Aorta (tissue), 5 donors: Measurements from ENCODE around the gene IL1RAP. TPM values are rescaled to one million over a fixed set of nuclear protein-coding genes. Genes with fewer than 3 reads are reported as not detected.

Experiments used
- ATAC-seq: fragments of 200-7000 bp; cut with Tn5 transposase; one replicate; pipeline ENCODE4 v1.9.1; 2022; ENCODE audit warnings: moderate library complexity; ENCODE audit not compliant: low FRiP score
- DNase-seq, 2 donors: peaks; one replicate each; pipeline ENCODE4 v3.0.0-alpha.2; 2020
- H3K27ac ChIP-seq, 2 donors: one replicate each; pipeline ENCODE4 v1.5.1; 2013; ENCODE audit warnings: low read length in 2 of 2, mild to moderate bottlenecking in 2 of 2, moderate library complexity in 2 of 2, control low read depth in 1 of 2, inconsistent platforms in 1 of 2, low read depth in 1 of 2
- H3K27me3 ChIP-seq, 2 donors: one replicate each; pipeline ENCODE4 v1.6.1; 2013; ENCODE audit warnings: control low read depth in 1 of 2, low read length in 1 of 2, mild to moderate bottlenecking in 1 of 2, moderate library complexity in 1 of 2; ENCODE audit not compliant: insufficient read depth in 2 of 2, control insufficient read depth in 1 of 2
- H3K36me3 ChIP-seq, 2 donors: one replicate each; pipeline ENCODE4 v1.6.1; 2013; ENCODE audit warnings: control low read depth in 1 of 2, low read length in 1 of 2, mild to moderate bottlenecking in 1 of 2; ENCODE audit not compliant: insufficient read depth in 2 of 2, control insufficient read depth in 1 of 2
- H3K4me1 ChIP-seq, 2 donors: one replicate each; pipeline ENCODE4 v1.6.1; 2013; ENCODE audit warnings: low read length in 2 of 2, control low read depth in 1 of 2, mild to moderate bottlenecking in 1 of 2, moderate library complexity in 1 of 2; ENCODE audit not compliant: insufficient read depth in 2 of 2, control insufficient read depth in 1 of 2
- H3K4me3 ChIP-seq, 2 donors: one replicate each; pipeline ENCODE4 v1.5.1; 2013; ENCODE audit warnings: low read length in 2 of 2, control low read depth in 1 of 2, mild to moderate bottlenecking in 1 of 2
- H3K9me3 ChIP-seq: one replicate; pipeline ENCODE4 v1.6.1; 2013; ENCODE audit warnings: mild to moderate bottlenecking, low read length; ENCODE audit not compliant: control insufficient read depth
- WGBS, 2 donors: extraction: QIAGEN DNeasy Blood & Tissue Kit; methylation state at CpG; one replicate each; pipeline ENCODE4 v1.1.7; 2013; 5-methylcytosine and 5-hydroxymethylcytosine counted together
- intact Hi-C, 2 donors: fragments of 100-400 bp; cut with DNase I; formaldehyde crosslinking; loops; one replicate each; pipeline versions ENCODE4 v1.14.2 to v1.15.0; 2022
- polyA plus RNA-seq, 2 donors: library from polyadenylated mRNA; stranded (reverse); fragments of 200-250 nt; gene quantifications; one replicate each; pipeline ENCODE4 v1.2.3, GENCODE V29; 2013
- total RNA-seq, 2 donors: library from RNA; stranded (reverse); fragmentation: NEBNext Ultra II Directional; extraction: Animal tissue kit (Norgen Biotek cat#: 25700); gene quantifications; one replicate each; pipeline ENCODE4 v1.2.1, GENCODE V29; 2021
- donor health status: healthy with polysubstance abuse.
- donor health status: Bipolar disorder and iron deficiency.
- donor health status: DM: no; HTN: no; CAD: no.
- donor health status: DM: no; HTN: no; CAD: no.
- donor health status: DM: yes; HTN: yes; CAD: no.

The IL1RAP gene
- total and polyA plus RNA-seq, 4 donors: 2.5 to 19.1 (median 10.0) TPM

DNA sequence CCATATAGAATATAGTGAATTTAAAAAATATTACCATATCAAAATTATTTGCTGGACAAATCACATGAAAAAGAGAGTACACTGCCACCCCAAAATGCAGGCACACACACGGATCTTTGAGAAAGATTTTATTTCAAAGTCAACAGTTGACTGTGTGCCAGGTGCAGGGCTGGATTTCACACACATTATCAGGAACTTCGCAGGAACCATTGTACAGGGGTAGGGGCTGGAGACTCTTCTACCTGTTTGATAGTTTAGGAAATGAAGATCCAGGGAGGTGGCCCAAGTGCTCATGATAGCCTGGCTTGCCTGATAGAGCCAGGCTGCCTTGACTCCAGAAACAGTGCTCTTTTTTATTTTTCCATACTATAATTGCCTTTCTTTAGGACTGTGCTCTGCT is 54.2 kb downstream of the IL1RAP start:
- H3K4me3 ChIP-seq: no peak overlapping the region
- no peaks in the 10 kb centered on the region for H3K9me3 ChIP-seq
- H3K36me3 ChIP-seq: no peaks in the 10 kb centered on the region
- WGBS, 2 donors: 13 to 22% methylated on average over 2 of the region's 2 CpGs
- DNase-seq: no peak
- no peaks in the 10 kb centered on the region for H3K27me3 ChIP-seq
- no peak for ATAC-seq
- no peak overlapping the region for H3K27ac ChIP-seq
- intact Hi-C loops: loop anchor here in 1 of 2 donors (5.0 kb wide), 1 partner anchor 56 kb away; the partner anchor contains the start of gene IL1RAP
- H3K4me1 ChIP-seq: peaks cover 0 to 2% of the 10 kb centered on the region in 2 donors

DNA sequence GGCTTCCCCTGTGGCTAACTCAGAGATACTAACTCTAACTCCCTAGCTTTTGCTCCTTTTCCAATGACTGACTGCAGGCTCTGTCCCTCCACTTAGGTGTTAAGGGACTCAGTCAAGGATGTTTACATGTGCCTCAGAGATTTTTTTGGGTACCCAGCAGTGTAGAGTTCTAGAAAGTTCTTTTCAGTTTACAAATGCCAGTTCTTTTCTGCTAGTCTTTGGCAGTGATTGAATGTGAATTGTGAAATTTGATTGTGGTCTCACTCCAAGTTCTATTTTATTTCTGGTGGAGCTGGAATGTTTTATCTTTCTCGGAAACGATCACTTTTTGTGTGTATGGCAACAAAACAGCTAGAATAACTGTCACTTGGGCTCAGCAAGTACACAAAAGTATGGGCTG is 60.6 kb downstream of the IL1RAP start:
- no peaks in the 10 kb centered on the region for H3K4me1 ChIP-seq
- no peak overlapping the region for H3K4me3 ChIP-seq
- intact Hi-C loops: no loop called here
- no peaks in the 10 kb centered on the region for H3K9me3 ChIP-seq
- DNase-seq (no peak), ATAC-seq (no peak)
- no peaks in the 10 kb centered on the region for H3K27me3 ChIP-seq
- 14 to 15% methylated on average over 2 of the region's 2 CpGs for WGBS, 2 donors
- no peaks in the 10 kb centered on the region for H3K36me3 ChIP-seq
- no peak overlapping the region for H3K27ac ChIP-seq

DNA sequence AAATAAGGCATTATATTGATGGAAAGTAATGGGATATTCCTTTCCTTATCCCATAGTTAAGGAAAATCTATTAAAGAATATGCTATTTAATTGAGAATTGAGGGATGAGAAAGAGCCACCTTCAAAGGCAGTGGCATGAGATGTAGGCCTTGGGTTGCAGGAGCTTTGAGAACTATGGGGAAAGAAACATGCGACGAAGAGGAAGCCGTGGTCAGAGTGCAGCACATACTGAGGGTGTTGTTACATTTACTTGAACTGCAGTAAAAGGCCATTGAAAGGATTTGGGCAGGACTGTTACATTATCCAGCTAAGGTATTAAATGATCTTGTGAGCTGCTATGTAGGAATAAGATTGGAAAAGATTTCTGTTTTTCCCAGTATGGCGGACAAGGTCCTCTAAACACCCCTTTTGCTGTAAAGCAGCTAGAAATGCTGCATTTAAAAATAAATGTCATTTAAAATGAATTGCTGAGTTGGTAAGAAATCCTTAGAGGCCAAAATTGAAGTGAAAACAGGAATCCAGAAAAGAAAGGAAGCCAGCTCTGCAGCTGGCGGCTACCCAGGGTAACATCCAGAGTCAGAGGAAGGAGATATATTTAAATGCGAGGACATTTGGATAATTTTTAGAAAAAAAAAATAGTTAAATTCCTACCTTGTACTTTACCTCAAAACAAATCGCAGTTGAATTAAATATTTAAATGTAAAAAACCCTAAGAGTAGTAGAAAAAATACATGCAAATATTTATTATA is 61.7 kb downstream of the IL1RAP start:
- DNase-seq (no peak), ATAC-seq (no peak)
- Histone ChIP-seq H3K4me1 (peaks cover 0 to 2% of the 10 kb centered on the region in 2 donors), H3K9me3 (no peaks in the 10 kb centered on the region), H3K27me3 (no peaks in the 10 kb centered on the region), H3K4me3 (no peak overlapping the region), H3K27ac (no peak overlapping the region), H3K36me3 (no peaks in the 10 kb centered on the region)
- intact Hi-C loops: no loop called here
- WGBS, 2 donors: 90 to 92% methylated on average over 7 of the region's 7 CpGs

DNA sequence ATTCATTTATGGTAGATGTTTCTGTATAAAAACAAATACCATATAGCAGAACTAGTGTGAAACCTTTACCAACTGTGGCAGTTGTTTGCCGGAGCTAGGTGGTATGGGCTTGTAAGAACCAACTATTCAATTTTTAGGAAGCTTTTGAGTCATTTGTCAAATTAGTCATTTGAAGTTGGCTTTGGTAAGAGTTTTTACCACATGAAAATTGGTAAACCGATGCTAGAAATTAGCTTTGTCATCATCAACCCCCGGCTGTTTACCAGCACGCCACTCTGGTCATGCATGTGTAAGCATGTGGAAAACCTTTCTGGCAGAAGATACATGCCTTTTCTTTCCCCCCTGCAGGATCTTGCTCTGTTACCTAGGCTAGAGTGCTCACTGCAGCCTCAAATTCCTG is 63.3 kb downstream of the IL1RAP start:
- no peak for DNase-seq
- no peak overlapping the region for H3K27ac ChIP-seq
- no peaks in the 10 kb centered on the region for H3K9me3 ChIP-seq
- intact Hi-C loops: no loop called here
- no peaks in the 10 kb centered on the region for H3K36me3 ChIP-seq
- ATAC-seq: no peak
- no peak overlapping the region for H3K4me3 ChIP-seq
- H3K4me1 ChIP-seq: peaks cover 2% of the 10 kb centered on the region in 2 donors
- WGBS, 2 donors: 96 to 98% methylated on average over 4 of the region's 4 CpGs
- H3K27me3 ChIP-seq: no peaks in the 10 kb centered on the region

DNA sequence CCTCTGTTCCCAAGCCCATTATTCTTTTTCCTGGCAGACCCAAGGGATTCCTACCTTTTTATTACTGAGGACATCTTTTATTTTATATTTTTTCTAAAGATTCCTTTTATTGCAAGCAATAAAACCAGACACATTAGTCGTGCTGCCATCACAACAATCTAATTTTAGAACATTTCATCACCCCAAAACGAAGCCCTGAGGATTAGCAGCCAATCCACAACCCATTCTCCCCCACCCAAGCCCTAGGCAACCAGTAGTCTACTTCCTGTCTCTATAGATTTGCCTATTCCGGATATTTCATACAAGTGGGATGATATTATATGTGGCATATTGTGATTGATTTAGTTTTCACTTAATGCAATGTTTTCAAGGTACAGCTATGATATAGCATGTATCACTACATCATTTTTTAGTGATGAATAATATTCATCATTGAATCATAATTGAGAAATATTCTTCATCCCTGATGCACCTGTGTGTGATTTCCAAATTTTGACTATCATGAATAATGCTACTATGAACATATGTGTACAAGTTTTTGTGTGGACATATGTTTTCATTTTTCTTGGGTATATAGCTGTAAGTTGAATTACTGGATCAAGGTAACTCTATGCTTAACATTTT is 65.7 kb downstream of the IL1RAP start:
- WGBS, 2 donors: 47 to 51% methylated on average over 3 of the region's 3 CpGs
- H3K4me3 ChIP-seq: no peak overlapping the region

DNA sequence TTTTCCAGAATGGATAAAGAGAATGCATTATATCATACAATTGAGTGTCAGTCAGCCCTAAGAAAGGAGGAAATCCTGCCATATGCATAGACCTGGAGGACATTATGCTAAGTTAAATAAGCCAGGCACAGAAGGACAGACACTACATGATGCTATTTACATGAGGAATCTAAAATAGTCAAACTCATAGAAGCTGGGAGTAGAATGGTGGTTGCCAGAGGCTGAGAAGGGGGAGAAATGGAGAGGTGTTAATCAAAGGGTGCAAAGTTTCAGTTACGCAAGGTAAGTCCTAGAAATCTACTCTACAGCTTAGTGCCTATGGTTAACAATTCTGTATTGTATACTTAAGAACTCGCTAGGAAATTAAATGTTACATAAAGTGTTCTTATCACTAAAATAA is 66.5 kb downstream of the IL1RAP start:
- H3K27ac ChIP-seq: no peak overlapping the region
- no peaks in the 10 kb centered on the region for H3K36me3 ChIP-seq
- DNase-seq (no peak), ATAC-seq (no peak)
- WGBS, 2 donors: 87 to 92% methylated on average over 2 of the region's 2 CpGs
- no peaks in the 10 kb centered on the region for H3K27me3 ChIP-seq
- H3K9me3 ChIP-seq: no peaks in the 10 kb centered on the region
- intact Hi-C loops: no loop called here
- no peak overlapping the region for H3K4me3 ChIP-seq
- peaks cover 2% of the 10 kb centered on the region in 2 donors for H3K4me1 ChIP-seq

More for the DNA sequence above, 65.7 kb downstream of the IL1RAP start:
- Histone ChIP-seq H3K36me3 (no peaks in the 10 kb centered on the region), H3K9me3 (no peaks in the 10 kb centered on the region), H3K27me3 (no peaks in the 10 kb centered on the region), H3K27ac (no peak overlapping the region), H3K4me1 (peaks cover 2% of the 10 kb centered on the region in 2 donors)
- ATAC-seq: no peak
- intact Hi-C loops: no loop called here
- DNase-seq: no peak

DNA sequence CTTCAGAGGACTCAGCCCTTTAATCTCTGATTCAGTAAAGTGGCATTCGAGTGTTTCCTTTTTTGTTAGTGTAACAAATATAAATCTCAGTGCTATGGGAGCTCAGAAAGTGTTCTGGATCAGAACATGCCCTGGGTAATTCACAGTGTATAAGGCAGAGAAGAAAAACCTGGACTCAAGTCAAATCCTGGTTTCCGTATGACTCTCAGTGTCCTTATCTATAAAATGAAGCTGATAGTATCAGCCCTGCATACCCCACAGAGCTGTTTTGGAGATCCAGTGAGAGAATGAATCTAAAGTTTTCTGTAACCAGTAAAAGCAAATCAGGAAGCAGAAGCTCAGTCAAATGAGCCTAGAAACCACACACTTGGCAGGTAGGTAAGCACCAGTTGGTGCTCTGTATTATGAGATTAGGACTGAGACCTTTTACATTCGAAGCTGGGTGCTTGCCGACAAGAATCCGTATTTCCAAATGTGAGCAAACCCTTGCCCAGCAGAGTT is 67.2 kb downstream of the IL1RAP start:
- H3K4me3 ChIP-seq: no peak overlapping the region
- 31 to 36% methylated on average over 5 of the region's 5 CpGs for WGBS, 2 donors
- ATAC-seq (no peak), DNase-seq (no peak)
- peaks cover 2 to 3% of the 10 kb centered on the region in 2 donors for H3K4me1 ChIP-seq
- H3K9me3 ChIP-seq: no peaks in the 10 kb centered on the region
- no peaks in the 10 kb centered on the region for H3K36me3 ChIP-seq
- intact Hi-C loops: no loop called here
- H3K27me3 ChIP-seq: no peaks in the 10 kb centered on the region
- no peak overlapping the region for H3K27ac ChIP-seq

DNA sequence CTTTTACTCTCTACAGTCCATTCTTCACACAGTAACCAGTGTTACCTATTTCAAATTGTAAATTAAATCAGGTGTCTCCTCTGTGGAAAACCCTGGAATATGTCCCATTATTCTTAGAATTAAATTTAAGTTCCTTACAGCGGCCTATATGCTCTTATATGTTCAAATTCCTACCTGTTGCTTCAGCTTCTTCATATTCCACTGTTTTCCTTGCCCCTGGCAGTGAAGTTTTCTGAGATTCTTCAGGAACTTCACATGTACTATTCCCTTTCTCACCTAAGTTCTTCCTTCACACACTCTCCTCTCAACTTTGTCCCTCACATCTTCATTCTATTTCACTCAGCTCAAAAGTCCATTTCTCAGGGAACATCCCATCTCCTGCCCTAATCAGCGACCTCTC is 68.8 kb downstream of the IL1RAP start:
- no peaks in the 10 kb centered on the region for H3K36me3 ChIP-seq
- H3K27me3 ChIP-seq: no peaks in the 10 kb centered on the region
- DNase-seq (no peak), ATAC-seq (no peak)
- no peak overlapping the region for H3K4me3 ChIP-seq
- H3K4me1 ChIP-seq: peaks cover 2 to 4% of the 10 kb centered on the region in 2 donors
- no peaks in the 10 kb centered on the region for H3K9me3 ChIP-seq
- 95 to 96% methylated on average over 2 of the region's 2 CpGs for WGBS, 2 donors
- intact Hi-C loops: no loop called here
- no peak overlapping the region for H3K27ac ChIP-seq
